ENCODE measurements around the gene TIPRL.
"Not testable (repeated sequence)": the region's sequence is repeated elsewhere in the genome, so short reads cannot be mapped to it uniquely, and the experiment has no call there.

Gene TIPRL

DNA sequence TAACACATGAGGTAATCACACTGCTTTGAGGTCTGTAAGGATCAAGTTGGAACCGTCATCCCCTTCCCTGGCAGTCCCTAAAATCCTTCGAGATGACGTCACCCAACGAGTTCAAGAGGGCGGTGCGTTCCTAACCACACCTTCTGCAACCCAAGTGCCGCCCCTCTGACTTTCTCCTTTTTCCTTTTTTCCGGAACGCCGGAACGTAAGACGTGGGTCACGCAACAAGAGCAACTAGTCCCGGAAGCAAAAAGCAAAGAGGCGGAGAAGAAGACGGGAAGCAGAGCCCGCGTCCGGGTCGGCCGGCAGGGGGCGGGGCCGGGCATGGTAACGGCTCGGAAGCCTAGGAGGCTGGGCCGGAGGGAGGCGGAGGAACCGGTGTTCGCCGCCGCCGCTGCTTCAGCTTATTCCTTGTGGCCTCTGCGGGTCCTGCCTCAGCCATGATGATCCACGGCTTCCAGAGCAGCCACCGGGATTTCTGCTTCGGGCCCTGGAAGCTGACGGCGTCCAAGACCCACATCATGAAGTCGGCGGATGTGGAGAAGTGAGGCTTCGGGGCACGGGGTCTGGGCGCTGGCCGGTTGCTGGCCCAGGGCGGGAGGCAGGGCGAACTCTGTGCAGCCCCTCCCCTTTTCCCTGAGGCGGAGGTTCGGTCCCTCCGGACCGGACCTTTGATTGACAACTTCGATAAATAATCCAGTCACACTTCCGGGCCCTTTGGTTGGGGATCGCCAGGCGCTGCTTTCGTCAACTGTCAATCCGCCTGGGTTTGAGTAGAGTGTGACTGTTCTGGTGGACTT is at the start of gene TIPRL:
TSS of gene TIPRL (plus strand) at position 325 of the 800 bp plus-strand sequence. CDS start at position 441, 116 bp downstream.
- peak; percentile 99 for DNase-seq (ENCODE audit: low spot score)

DNA sequence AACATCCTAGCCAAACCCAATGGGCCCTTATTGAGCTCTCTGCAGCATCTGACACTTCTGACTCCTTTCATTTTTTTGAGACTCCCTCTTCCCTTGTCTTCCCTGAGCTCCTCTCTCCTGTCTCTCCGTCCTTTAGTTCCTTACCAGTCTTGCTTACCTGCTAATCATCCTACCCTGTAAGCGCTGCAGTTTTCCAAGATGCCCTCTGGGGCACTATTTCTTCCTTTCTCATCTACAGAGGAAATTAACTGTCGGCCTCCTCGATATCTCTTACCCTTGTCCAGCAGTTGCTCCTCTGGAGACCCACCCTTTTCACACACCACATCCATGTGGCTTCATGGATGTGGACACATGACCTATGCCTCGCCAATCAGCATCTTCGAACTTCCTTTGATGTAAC is 48.8 kb upstream of the TIPRL start:
- DNase-seq (ENCODE audit: low spot score) = no peak

DNA sequence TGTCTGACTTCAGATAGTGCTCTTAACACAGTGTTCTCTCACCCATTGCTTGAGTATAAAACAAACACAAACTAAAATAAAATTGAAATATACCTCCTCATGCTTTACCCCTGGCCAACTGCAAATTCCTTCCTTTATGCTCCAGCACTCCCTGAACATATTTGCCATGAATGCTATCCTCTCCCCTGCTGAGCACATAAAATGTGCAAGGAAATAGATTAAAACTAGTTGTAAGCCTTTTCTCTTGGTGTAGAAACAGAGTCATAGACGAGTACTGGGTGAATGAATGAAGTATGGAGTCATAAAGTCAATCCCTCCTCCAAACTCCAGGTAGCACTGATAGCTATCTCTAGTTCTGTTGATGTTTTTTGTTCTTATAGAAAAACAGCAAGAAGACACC is 44.6 kb upstream of the TIPRL start:
- no peak for DNase-seq (ENCODE audit: low spot score)

DNA sequence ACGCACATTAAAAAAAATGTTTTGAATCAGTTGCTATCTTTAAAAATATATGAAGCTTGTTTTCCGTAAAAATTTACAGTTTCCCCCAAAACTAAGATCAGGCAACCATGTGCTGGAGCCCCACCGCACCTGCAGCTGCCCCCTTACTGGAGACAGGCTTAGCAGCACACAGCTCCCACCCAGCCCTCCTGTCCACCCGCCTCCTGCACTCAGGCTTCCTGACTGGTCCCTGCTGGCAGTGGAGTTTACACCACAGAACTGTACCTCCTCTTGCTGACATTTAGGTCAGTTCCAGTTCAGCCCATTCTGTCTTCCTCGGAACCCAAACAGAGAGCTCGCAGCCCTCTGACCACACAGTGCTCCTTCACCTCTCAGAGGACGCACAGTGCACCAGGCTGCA is 44.1 kb upstream of the TIPRL start:
- DNase-seq (ENCODE audit: low spot score) = no peak

DNA sequence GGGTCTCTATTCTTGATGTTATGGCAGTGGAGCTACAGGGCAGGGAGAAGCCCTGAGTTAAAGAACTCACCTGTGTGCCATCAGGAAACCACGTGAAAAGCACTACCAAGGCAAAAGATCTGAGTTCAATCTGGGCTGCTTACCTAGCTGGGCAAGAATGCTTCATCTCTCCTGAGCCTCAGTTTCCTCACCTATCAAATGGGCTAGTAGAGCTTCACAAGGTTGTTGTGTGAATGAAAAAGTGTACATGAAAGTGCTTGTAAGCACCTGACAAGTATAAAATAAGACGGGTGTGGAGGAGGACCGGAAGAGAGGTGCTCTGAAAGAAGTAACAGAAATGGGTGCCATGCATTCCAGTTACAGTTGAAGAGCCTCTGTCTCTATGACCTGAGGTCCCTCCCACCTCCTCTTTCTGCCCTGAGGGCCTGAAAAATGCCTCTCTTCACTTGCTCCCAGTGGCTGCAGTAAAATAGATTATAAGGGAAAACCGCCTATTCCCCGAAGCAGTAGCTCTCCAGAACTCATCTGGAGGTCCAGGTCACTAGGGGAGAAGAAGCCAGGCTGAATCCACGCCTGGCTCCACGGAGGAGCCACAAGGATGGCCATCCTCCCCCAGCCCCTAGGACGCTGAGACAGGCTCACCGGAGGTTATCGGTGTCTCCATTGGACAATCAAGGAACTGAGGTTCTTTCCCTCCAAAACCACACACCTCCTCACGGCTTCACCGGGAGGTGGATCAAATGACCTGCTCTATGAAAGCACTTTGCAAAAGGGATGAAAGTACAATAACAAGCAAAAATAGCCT is 43.4 kb upstream of the TIPRL start:
- no peak for DNase-seq (ENCODE audit: low spot score)

DNA sequence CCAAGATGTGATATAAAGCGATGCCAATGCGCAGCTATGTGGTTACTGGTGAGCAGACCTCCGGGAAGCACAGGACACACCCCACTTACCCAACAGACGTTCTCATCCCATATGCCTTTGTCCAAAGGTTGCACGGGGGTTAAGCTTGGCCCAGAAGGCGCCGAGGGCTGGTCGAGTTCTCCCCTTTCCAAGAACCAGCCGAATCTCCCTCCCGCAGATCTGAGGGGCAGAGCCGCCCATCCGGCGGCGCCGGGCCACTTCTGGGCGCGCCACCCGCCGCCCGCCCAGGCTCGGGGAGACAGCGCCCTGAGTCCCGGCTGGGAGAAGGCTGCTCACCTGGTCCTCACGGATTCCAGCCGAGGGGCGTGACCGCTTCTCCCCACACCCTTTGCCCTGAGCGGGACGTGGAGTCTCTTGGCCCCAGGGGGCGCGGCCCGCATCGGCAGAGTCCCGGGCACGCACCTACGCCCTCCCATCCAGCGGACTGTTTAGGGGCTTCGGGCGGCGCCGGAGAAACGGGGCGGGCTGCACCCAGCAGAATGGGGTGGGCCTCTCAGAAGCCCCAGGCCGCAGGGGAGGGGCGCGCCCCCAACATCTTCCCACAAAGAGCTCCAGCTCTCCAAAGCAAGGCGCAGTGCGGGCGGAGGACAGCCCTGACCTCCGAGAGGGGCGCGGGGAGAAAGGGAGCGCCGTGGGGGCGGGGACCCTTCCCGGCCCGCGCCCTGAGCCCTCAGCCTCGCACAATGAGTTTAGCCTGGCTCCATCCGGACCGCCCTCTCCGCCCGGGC is 42.6 kb upstream of the TIPRL start:
- no peak for DNase-seq (ENCODE audit: low spot score)

DNA sequence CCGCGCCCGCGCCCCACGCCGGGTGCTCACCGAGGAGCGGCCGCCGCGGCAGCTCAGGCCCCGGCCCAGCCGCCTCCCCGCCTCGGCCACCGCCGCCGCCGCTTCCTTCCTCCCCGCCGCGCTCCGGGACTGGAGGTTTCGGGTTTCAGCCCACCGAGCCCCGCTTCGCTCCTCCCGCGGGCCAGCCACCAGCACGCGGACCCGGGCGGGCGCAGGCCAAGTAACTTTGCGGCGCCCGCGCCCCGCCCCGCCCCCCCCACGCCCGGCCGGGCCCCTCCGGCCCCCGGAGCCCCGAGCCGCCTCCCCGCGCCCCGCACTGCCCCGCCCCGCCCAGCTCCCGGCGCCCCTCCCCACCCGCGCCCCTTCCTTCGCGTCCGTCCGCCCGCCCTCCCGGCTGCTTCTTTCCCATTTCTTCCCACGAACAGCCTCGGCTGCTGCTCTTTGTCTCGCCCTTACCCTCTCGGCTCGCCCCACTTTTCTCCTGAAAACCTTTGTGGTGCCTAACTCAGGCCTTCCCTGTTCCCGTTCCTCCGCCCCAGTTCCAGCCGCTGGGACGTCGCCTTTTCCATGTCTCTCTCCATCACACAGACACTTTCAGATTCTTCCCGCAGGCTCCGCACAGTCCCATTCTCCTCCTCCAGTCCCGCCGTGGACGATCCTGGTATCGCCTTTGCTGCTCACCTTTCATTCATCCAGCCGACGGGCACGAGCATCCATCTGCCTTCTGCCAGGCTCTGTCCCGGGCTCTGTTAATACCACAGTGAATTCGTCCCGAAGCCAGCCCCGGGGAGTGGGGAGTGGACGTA is 41.9 kb upstream of the TIPRL start, which contains the start of gene GPR161:
TSS of gene GPR161 (minus strand) at position 222 of the 806 bp plus-strand sequence. CDS start 32,080 bp downstream, outside the sequence.
- peak; percentile 41 for DNase-seq (ENCODE audit: low spot score)

DNA sequence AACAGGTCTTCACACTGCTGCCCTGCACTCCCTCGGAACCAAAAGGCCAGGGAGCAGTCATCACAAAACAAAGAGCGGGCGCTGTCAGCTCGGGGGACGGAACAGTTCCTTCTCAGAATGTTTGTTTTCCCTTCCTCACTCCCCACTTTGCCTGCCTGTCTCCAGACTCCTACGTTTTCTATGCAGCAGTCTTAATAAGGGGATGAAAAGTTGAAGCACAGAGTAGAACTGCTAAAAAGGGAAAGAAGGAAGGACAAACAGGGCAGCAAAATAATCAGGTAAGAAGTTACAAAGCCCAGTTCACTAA is 41.3 kb upstream of the TIPRL start:
- no peak for DNase-seq (ENCODE audit: low spot score)

DNA sequence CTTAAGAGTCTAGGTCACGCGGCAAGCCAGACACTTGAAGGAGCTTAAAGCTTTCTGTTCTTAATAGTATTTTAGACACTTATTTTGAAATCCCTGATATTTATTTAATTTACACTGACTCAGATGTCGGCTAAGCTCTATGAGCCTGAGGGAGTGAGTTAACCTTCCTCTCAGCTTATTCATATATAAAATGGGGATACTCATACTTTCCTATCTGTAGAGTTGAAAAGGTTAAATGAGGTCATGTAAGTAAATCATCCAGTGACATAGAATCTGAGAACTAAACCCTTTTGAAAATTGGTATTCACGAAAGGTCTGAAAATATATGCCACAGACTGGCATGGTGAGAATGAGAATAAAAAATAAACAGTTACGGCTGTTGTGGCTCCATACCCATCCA is 40.6 kb upstream of the TIPRL start:
- DNase-seq (ENCODE audit: low spot score) = no peak

DNA sequence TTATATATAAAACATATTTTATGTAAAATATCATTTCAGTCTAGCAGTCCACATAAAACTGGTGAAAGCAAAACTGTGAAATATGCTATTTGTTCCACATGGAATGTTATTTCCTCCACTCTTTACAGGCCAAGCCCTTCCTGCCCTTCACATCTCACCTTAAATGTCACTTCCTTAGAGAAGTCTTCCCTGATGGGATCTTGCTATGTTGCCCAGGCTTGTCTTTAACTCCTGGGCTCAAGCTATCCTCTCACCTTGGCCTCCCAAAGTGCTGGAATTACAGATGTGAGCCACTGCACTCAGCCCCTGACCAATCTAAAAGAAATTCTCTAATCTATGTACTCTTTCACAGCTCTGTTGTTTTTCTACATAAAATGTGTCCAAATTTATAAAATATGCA is 39.7 kb upstream of the TIPRL start:
- no peak for DNase-seq (ENCODE audit: low spot score)

DNA sequence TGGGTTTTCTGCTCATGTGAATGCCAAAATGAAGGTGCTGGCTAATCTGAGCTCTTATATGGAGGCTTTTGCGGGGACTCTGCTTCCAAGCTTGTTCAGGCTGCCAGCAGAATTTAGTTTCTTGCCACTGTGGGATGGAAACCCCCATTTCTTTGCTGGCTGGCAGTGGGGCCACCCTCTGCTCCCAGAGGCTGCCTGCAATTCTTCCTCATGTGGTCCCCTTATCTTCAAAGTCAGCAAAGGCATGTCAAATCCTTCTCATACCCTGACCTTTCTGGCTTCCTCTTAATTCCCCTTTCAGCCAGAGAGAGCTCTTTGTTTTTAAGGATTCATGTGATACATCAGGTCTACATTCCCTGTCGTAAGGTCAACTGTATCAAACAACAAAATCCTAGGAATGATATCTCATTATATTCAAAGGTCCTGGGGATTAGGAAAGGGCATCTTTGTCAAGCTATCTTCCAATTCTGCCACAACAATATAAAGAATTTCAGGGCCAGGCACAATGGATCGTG is 36.8 kb upstream of the TIPRL start:
- DNase-seq (ENCODE audit: low spot score) = no peak

DNA sequence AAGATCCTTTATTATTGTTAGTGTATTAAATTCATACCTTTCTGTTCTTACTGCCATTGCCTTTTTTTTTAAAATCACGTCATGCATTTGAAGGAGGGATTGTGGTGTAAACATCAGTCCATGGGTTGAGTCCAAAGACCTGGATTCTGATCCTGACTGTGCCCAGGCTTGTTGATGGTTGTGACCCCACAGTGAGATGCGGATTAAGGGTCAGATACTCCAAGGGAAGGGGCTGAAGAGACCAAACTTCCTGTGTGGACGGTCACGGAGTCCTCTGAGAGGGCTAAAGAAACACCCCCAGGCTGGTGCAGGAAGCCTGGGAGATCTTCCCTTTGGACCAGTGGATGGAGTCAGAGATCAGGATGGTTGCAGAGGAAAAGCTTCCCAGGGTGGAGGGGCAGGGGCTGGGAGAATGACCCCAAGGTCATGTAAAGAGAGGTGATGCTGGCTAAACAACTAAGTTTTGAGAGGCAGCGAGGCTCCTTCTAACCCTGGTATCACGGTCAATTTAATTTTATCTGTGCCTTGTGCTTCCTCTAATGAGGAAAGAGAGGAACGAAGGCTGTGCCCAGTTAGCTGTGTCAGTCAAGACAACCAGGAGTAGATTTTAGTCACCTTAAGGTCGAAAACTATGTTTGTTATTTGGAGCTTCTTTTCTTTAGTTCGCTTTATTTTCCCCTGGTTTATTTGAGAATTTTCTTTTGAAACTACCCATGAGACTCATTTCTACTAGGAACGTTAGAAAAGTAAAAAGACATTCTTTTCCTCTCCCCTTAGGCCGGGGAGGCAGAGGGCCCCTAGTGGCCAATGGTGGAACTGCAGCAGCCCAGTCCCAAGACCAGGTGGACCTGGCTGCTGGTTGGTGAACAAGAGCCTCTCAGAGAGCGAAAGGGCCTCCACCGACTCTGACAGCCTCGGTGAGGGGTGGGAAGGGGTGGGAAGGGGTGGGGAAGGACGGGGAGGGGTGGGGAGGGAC is 33.3 kb upstream of the TIPRL start:
- peak; percentile 83 for DNase-seq (ENCODE audit: low spot score)

DNA sequence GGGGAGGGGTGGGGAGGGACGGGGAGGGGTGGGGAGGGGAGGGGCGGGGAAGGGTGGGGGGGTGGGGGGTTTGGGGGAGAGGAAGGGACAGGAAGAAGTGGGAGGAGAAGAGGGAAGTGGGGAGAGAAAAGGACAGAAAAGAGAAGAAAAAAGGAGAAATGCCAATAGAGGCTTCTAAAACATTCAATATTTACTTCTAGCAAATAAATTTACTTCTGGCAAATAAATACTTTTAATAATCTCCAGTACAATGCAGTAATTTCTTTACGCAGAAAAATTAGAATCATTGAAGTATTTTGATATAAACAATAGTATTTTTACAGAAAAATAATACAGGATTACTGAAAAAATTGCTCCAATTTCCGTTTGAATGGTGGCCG is 32.6 kb upstream of the TIPRL start:
- DNase-seq (ENCODE audit: low spot score) = no peak

DNA sequence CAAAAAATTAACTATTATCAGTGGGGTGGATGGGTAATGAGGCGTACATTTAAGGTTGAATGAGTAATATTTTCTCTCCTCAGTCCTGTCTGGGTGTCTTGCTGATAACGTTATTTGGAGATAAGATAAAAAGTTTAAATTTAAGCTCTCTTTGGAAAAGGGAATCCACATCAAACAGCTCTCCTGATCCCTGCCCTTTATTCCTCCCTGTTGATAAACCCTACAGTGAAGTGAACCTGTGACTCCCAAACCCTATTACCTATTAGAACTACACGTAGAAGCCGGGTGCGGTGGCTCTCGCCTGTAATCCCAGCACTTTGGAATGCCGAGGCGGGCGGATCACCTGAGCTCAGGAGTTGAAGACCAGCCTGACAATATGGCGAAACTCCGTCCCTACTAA is 32.1 kb upstream of the TIPRL start:
- DNase-seq (ENCODE audit: low spot score) = no peak

DNA sequence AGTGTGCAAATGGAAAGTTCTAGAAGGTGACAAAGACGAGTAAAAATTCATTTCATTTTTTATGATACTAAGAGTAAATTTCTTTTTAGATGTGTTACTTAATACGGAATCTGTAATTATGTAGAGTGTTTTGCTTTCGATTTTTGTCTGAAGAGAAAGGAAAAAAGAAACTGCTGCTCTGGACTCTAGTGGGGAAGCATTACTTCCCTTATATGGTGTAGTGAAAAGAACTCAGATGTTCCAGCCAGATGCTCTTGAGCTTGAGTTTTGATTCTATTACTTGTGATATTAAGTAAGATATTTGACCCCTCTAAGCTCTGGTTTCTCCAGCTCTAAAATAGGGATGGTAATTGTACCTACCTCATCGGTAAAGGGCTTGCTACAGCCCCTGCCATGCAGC is 29.8 kb upstream of the TIPRL start:
- DNase-seq (ENCODE audit: low spot score) = no peak

DNA sequence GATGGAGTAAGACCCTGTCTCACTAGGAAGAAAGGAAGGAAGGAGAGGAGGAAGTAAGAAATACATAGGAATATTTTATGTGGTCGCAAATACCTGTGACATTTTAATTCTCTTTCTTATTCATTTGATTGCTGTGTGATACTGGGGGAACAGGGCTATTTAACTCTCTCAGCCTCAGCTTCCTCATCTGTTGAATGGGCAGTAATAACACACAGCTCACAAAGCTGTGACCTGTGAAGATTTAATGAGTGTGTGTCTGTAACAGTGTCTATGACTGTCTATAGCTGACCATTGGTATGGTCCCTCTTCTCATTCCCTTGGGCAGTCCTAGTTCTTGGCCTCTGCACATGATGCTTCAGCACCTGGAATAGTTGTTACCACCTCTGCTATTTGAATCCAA is 28.5 kb upstream of the TIPRL start:
- no peak for DNase-seq (ENCODE audit: low spot score)

DNA sequence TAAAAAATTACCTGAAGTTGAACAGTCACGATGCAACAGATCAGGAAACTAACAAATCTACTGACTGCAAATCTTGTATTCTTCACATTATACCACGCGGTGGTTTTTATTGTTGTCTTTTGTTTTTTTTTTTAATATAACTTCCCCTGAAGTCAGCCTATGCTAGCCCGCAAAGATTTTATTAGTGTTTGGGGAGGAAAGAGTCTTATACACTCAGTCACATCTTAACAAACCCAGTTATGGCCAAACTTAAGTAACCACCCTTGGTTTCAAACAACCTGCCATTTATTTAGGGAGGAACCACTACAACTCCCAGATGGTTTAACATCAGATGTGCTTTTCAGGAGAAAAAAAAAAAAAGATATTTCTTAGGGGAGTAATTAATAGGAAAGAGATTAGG is 26.8 kb upstream of the TIPRL start:
- no peak for DNase-seq (ENCODE audit: low spot score)

DNA sequence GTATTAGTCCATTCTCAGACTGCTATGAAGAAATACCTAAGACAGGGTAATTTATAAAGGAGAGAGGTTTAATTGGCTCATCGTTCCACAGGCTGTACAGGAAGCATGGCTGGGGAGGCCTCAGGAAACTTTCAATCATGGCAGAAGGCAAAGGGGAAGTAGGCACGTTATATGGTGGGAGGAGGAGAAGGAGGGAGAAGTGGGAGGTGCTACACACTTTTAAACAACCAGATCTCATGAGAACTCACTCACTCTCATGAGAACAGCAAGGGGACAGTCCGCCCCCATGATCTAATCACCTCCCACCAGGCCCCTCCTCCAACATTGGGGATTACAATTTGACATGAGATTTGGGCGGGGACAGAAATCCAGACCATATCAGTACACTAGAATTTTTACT is 24.1 kb upstream of the TIPRL start:
- DNase-seq (ENCODE audit: low spot score) = not testable (repeated sequence)

DNA sequence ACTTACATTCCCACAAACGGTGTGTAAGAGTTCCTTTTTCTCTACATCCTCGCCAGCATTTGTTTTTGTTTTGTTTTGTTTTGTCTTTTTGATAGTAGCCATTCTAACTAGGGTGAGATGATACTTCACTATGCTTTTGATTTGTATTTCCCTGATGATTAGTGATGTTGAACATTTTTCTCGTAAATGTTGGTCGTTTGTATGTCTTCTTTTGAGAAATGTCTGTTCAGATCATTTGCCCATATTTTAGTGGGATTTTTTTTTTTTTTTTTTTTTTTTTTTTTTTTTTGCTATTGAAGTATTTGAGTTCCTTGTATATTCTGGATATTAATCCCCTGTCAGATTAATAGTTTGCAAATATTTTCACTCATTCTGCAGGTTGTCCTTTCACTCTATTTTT is 22.9 kb upstream of the TIPRL start:
- DNase-seq (ENCODE audit: low spot score) = no peak

DNA sequence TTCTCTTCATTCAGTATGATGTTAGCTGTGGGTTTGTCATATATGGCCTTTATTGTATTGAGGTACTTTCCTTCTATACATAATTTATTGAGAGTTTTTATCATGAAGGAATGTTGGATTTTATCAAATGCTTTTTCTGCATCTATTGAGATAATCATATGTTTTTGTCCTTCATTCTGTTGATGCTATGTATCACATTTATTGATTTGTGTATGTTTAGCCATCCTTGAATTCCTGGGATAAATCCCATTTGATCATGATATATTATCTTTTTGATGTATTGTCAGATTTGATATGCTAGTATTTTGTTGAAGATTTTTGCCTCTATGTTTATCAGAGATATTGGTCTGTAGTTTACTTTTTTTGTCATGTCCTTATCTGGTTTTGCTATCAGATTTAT is 21.1 kb upstream of the TIPRL start:
- DNase-seq (ENCODE audit: low spot score) = no peak
